Keratinocyte (primary cell): ENCODE results near the gene NAXD.

Experiments used
- EZH2 ChIP-seq: IDR thresholded peaks from one replicate; pipeline ENCODE4 v1.6.1; 2012; ENCODE audit warnings: inconsistent platforms, mild to moderate bottlenecking, low read length, moderate library complexity
- TF ChIP-seq, protein P1 (sequence below), 3 experiments: IDR thresholded peaks in 1 of 3; conservative IDR thresholded peaks in 1 of 3; optimal IDR thresholded peaks in 1 of 3; 2 replicates in 2 of 3; 3 replicates in 1 of 3; pipeline versions ENCODE3 to v1.5.1; 2011; ENCODE audit warnings: low read length in 3 of 3, mild to moderate bottlenecking in 3 of 3, moderate library complexity in 2 of 3, control low read depth in 1 of 3, inconsistent platforms in 1 of 3; ENCODE audit not compliant: insufficient read depth in 2 of 3; ENCODE audit errors: extremely low read depth in 1 of 3

- TF ChIP-seq, protein P1, sequence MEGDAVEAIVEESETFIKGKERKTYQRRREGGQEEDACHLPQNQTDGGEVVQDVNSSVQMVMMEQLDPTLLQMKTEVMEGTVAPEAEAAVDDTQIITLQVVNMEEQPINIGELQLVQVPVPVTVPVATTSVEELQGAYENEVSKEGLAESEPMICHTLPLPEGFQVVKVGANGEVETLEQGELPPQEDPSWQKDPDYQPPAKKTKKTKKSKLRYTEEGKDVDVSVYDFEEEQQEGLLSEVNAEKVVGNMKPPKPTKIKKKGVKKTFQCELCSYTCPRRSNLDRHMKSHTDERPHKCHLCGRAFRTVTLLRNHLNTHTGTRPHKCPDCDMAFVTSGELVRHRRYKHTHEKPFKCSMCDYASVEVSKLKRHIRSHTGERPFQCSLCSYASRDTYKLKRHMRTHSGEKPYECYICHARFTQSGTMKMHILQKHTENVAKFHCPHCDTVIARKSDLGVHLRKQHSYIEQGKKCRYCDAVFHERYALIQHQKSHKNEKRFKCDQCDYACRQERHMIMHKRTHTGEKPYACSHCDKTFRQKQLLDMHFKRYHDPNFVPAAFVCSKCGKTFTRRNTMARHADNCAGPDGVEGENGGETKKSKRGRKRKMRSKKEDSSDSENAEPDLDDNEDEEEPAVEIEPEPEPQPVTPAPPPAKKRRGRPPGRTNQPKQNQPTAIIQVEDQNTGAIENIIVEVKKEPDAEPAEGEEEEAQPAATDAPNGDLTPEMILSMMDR (optimal IDR thresholded peaks at IDR 0.05 in 1 of 3, IDR thresholded peaks at IDR 0.05 in 1 of 3, conservative IDR thresholded peaks at IDR 0.05 in 1 of 3; ENCODE audit: extremely low read depth in 1 of 3, insufficient read depth in 2 of 3, low read length in 3 of 3) = no peak
- no peak for TF ChIP-seq EZH2
These were observed 27.1 kb downstream of the NAXD start for GRCh38 chr13:110642291-110642981.
